Glutamatergic neuron (in vitro differentiated cells): ENCODE results near the gene CHD6. TPM values are rescaled to one million over a fixed set of nuclear protein-coding genes. Genes with fewer than 3 reads are reported as not detected.

ENCODE experiments used
- DNase-seq: peaks from one replicate; pipeline ENCODE4 v3.0.0; 2022
- H3K27ac Mint-ChIP-seq: one replicate; pipeline ENCODE4 v1.8.0; 2020; ENCODE audit warnings: mild to moderate bottlenecking, mixed read lengths, inconsistent platforms; ENCODE audit not compliant: unreplicated experiment
- H3K27me3 Mint-ChIP-seq: one replicate; pipeline ENCODE4 v1.8.0; 2020; ENCODE audit warnings: mild to moderate bottlenecking, moderate library complexity, mixed read lengths, inconsistent platforms; ENCODE audit not compliant: unreplicated experiment
- H3K36me3 Mint-ChIP-seq: one replicate; pipeline ENCODE4 v1.8.0; 2020; ENCODE audit warnings: mild to moderate bottlenecking, mixed read lengths, inconsistent platforms; ENCODE audit not compliant: unreplicated experiment
- H3K4me1 Mint-ChIP-seq: one replicate; pipeline ENCODE4 v1.8.0; 2020; ENCODE audit warnings: mild to moderate bottlenecking, low read depth, mixed read lengths, inconsistent platforms; ENCODE audit not compliant: unreplicated experiment
- H3K4me3 Mint-ChIP-seq: one replicate; pipeline ENCODE4 v1.8.0; 2020; ENCODE audit warnings: mild to moderate bottlenecking, mixed read lengths, inconsistent platforms; ENCODE audit not compliant: unreplicated experiment
- H3K9me3 Mint-ChIP-seq: one replicate; pipeline ENCODE4 v1.8.0; 2020; ENCODE audit warnings: mild to moderate bottlenecking, moderate library complexity, mixed read lengths, inconsistent platforms; ENCODE audit not compliant: unreplicated experiment
- CTCF ChIP-seq: fragments of 200-600 bp; sonication (generic); IDR thresholded peaks from one replicate; pipeline ENCODE4 v1.5.0; 2021; ENCODE audit not compliant: partially characterized antibody, unreplicated experiment
- total RNA-seq: library from RNA; stranded (reverse); fragmentation: NEBNext Ultra II Directional; extraction: Animal tissue kit (Norgen Biotek cat#: 25700); gene quantifications from one replicate; pipeline ENCODE4 v1.2.1, GENCODE V29; 2021; ENCODE audit not compliant: unreplicated experiment

Gene CHD6
- total RNA-seq, 1 donor from 2014 or later: 85.6 TPM

GRCh38 chr20:41480054-41480770, 138.0 kb downstream of the CHD6 start:
- Mint-ChIP-seq H3K27me3 (no peaks in the 10 kb centered on the region), H3K4me3 (peak overlapping the region; percentile 26), H3K27ac (no peak overlapping the region), H3K36me3 (no peaks in the 10 kb centered on the region), H3K4me1 (peaks cover 23% of the 10 kb centered on the region), H3K9me3 (peaks cover 1% of the 10 kb centered on the region)
- TF ChIP-seq CTCF: no peak
- no peak for DNase-seq

DNA sequence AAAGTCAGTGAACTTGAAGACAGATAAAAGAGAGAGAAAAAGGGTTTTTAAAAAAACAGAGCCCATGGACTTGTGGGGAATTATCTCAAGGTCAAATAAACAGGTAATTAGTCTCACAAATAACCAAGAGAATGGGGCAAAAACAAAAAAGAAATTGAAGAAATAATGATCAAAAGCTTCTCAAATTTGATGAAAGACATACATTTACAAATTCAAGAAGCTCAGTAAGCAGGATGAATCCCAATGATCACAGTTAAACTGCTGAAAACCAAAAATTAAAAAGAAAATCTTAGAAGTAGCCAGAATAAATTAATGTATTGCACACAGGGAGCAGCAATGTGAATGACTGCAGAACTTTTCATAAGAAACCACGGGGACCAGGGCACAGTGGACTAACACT, 139.1 kb downstream of the CHD6 start:
- no peak for DNase-seq
- Mint-ChIP-seq H3K27ac (no peak overlapping the region), H3K4me3 (no peak overlapping the region), H3K27me3 (no peaks in the 10 kb centered on the region), H3K4me1 (peaks cover 28% of the 10 kb centered on the region), H3K36me3 (no peaks in the 10 kb centered on the region), H3K9me3 (peaks cover 1% of the 10 kb centered on the region)
- TF ChIP-seq CTCF: no peak

DNA sequence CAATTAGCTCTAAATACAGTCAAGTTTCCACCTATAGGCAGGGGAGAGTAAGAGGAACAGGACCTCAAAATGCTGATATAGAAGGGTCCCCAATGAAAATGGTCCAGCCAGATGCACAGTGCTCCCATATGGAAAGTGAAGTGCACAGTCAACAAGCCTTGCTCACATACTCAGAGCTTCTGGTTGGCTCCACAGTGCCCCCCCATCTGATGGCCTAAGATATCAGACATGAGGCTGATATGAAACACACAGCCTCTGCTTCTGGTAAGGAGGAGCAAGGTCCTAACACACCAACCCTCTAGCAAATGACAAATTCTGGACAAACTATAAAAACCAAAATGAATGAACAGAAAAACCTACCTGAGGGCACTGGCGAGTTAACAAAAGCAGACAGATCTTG, 140.2 kb downstream of the CHD6 start:
- TF ChIP-seq CTCF: no peak
- H3K4me3 Mint-ChIP-seq: no peak overlapping the region
- H3K36me3 Mint-ChIP-seq: no peaks in the 10 kb centered on the region
- peaks cover 1% of the 10 kb centered on the region for H3K9me3 Mint-ChIP-seq
- DNase-seq: no peak
- no peaks in the 10 kb centered on the region for H3K27me3 Mint-ChIP-seq
- H3K4me1 Mint-ChIP-seq: peaks cover 28% of the 10 kb centered on the region
- H3K27ac Mint-ChIP-seq: no peak overlapping the region

- no peak for TF ChIP-seq CTCF
- Mint-ChIP-seq H3K9me3 (peaks cover 1% of the 10 kb centered on the region), H3K4me3 (peak overlapping the region; percentile 18), H3K36me3 (no peaks in the 10 kb centered on the region), H3K27ac (peak overlapping the region; percentile 45), H3K27me3 (no peaks in the 10 kb centered on the region), H3K4me1 (peaks cover 28% of the 10 kb centered on the region)
- no peak for DNase-seq
These were observed 141.7 kb downstream of the CHD6 start for GRCh38 chr20:41476446-41476845.

- TF ChIP-seq CTCF: no peak
- peak overlapping the region; percentile 45 for H3K27ac Mint-ChIP-seq
- H3K36me3 Mint-ChIP-seq: no peaks in the 10 kb centered on the region
- H3K4me1 Mint-ChIP-seq: peaks cover 28% of the 10 kb centered on the region
- H3K27me3 Mint-ChIP-seq: no peaks in the 10 kb centered on the region
- no peak for DNase-seq
- peak overlapping the region; percentile 18 for H3K4me3 Mint-ChIP-seq
- H3K9me3 Mint-ChIP-seq: peaks cover 1% of the 10 kb centered on the region
These were observed 142.2 kb downstream of the CHD6 start for GRCh38 chr20:41476013-41476441.
